ENCODE data around the gene CHRM5. TPM values are rescaled to one million over a fixed set of nuclear protein-coding genes. Genes with fewer than 3 reads are reported as not detected.
A peak's percentile ranks its signal among the peaks of the same experiment; 100 is the strongest.
"Not testable (repeated sequence)": the region's sequence is repeated elsewhere in the genome, so short reads cannot be mapped to it uniquely, and the experiment has no call there.

CHRM5 gene
- total RNA-seq, 1 donor from 2014 or later: 0.17 TPM

- no peak for DNase-seq
These were observed 75.1 kb downstream of the CHRM5 start for GRCh38 chr15:34043391-34043790.

GRCh38 chr15:34043813-34044212, 75.5 kb downstream of the CHRM5 start:
- DNase-seq: no peak

- no peak for DNase-seq
These were observed 78.3 kb downstream of the CHRM5 start for GRCh38 chr15:34046471-34047145.

DNA sequence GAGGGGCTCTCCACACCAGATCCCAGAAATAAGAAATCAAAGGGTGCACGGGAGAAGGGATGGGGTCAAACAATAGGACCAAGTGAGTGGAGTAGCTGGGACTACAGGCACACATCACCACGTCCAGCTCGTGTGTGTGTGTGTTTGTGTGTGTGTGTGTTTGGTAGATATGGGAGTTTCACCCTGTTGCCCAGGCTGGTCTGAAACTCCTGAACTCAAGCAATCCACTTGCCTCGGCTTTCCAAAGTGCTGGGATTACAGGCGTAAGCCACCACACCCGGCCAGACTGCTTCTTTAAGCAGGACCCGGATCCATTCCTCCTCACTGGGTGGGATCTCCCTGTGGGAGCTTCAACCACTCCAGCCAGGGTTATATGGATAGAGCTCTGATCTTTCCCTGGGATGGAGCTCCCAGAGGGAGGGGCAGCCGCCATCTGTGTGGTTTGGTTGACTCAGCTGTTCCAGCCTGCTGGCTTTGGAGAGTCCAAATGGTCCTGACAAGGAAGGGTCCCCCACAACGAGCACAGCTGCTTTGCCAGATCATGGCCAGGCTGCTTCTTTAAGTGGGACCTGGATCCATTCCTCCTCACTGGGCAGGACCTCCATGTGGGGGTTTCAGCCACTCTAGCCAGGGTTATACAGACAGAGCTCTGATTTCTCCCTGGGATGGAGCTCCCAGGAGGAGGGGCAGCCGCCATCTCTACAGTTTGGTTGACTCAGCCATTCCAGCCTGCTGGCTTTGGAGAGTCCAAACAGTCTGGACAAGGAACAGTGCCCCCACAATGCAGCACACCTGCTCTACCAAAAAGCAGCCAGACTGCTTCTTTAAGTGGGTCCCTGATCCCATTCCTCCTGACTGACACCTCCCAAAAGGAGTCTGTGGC, 79.8 kb downstream of the CHRM5 start:
- DNase-seq: no peak

DNA sequence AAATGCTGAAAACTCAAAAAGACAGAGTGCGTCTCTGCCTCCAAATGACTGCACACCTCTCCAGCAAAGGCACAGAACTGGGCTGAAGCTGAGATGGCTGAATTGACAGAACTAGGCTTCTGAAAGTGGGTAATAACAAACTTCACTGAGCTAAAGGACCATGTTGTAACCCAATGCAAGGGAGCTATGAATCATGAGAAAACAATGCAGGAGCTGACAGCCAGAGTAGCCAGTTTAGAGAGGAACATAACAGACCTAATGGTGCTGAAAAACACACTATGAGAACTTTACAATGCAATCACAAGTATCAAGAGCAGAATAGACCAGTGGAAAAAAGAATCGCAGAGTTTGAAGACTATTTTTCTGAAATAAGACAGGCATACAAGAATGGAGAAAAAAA, 80.8 kb downstream of the CHRM5 start:
- DNase-seq: no peak

DNA sequence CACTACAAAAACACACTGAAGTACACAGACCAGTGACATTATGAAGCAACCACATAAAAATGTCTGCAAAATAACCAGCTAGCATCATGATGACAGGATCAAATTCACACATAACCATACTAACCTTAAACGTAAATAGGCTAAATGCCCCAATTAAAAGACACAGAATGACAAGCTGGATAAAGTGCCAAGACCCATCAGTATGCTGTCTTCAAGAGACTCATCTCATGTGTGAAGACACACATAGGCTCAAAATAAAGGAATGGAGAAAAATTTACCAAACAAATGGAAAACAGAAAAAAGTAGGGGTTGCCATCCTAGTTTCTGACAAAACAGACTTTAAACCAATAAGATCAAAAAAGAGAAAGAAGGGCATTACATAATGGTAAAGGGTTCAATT, 82.1 kb downstream of the CHRM5 start:
- DNase-seq: not testable (repeated sequence)

- DNase-seq: no peak
These were observed 85.9 kb downstream of the CHRM5 start for GRCh38 chr15:34054081-34054707.

GRCh38 chr15:34055868-34056595, 87.7 kb downstream of the CHRM5 start:
- DNase-seq: peak; percentile 77

- no peak for DNase-seq
These were observed 88.6 kb downstream of the CHRM5 start for GRCh38 chr15:34056911-34057310.

DNA sequence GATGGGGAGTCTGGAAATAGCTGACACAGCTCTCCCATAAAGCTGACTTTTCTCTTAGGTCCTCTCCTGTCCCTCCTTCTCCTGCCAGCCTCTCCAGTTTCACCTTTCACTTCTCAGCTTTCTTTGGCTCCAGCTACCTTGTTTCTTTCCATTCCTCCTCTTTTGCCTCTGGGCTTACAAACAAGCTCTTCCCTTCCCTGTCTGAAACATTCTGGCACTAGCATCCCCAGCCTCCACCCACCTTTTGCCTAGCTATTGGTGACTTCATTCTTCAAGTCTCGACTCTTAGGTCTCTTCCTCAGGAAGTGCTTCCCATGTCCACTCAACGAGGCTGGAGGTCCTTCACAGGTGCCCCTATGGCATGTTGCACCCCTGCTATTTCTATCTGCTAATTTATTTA, 91.2 kb downstream of the CHRM5 start:
- no peak for DNase-seq

DNA sequence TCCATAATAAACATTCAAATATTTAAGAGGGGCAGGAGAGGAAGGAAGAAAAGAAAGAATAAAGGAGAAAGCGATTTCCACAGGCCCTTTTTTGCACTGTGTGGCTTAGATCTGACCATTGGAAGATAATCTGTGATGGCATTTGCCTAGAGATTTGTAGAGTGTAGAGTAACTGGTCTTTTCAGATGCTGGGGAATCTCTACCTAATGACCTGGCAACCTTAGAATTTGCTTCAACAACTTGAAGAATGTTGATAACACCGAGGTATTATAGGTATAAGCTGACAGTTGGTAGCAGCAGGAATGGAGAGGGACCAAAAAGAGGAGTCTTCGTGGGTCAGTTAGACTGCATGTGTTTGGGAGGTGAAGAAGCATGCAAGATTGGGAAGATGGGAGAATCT, 91.6 kb downstream of the CHRM5 start:
- DNase-seq: no peak

DNA sequence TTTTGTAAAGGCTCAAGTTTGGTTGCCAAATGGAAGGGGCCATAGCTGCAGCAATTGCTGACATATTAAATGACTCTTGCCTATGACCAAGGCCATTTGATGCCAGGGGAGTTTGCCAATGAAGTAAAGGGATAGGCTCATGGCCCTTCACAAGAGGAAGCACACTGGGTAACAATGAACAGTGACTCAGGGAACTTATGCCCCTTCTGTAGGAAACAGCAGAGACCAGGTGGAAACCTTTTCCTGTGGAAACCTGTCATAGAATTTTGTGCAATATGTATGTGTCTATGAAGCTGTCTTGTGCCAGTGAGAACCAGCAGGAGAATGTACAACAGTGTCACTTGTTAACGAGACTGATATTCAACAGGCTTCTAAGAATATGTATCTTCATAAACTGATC, 96.1 kb downstream of the CHRM5 start:
- DNase-seq: peak; percentile 44

DNA sequence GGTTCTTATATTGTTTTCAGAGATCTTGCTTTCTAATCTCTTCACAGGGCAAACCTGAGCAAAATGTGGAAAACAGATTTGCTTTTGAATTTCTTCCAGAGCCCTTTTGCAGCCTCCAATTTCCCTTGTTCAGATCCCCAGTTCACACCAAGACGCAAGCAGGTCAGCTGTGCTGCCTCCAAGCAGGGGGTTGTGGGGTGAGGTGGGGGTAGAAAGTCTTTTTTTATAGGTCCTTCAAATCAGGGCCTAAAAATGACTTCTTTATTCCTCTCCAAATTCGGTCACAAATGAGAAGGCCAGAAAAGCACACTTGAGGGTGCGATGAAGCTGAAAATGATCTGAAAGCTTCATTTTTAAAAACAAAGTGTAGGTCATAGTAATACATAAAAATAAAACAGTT, 97.0 kb downstream of the CHRM5 start:
- no peak for DNase-seq

- no peak for DNase-seq
These were observed 97.6 kb downstream of the CHRM5 start for GRCh38 chr15:34065941-34066340.

GRCh38 chr15:34070003-34070402, 101.7 kb downstream of the CHRM5 start:
- no peak for DNase-seq

- no peak for DNase-seq
These were observed 108.5 kb downstream of the CHRM5 start for GRCh38 chr15:34076785-34077184.

DNA sequence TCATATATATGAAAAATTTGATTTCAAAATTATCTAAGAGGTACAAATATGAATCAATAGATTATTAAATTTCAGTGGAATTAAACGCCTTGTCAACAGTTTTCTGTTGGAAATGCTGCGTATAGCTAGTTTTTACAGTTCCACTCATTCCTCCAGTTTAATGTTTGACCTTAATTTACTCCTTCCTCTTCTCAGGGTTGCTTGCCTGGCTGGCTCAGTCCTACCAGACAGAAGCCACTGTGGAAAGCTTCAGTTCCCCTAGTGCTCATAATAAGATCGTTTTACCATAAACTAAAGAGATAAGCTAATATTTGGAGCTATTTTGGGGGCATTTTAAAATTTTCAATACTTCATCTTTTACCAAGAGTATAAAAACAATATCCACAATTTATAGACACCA, 110.6 kb downstream of the CHRM5 start:
- no peak for DNase-seq

- DNase-seq: no peak
These were observed 111.6 kb downstream of the CHRM5 start for GRCh38 chr15:34079904-34080303.

DNA sequence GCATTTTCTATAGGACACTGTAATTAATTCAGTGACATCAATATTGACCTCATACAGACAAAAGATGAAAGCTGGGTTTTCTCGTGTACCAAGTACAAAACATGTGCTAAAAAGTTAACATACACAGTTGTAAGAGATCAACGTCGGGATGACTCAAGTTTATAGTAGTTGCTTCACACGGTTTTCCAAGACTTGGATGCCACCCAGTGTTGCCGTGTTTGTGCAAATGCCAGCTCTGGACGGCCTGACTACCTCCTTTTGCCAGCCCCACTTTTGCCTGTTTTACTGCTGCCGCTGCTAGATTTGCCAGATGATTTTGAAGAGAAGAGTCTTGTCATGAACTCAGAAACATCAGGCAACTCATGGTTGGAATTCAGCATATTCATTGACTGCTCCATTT, 115.8 kb downstream of the CHRM5 start:
- no peak for DNase-seq

- DNase-seq: no peak
These were observed 117.4 kb downstream of the CHRM5 start for GRCh38 chr15:34085746-34086145.

DNA sequence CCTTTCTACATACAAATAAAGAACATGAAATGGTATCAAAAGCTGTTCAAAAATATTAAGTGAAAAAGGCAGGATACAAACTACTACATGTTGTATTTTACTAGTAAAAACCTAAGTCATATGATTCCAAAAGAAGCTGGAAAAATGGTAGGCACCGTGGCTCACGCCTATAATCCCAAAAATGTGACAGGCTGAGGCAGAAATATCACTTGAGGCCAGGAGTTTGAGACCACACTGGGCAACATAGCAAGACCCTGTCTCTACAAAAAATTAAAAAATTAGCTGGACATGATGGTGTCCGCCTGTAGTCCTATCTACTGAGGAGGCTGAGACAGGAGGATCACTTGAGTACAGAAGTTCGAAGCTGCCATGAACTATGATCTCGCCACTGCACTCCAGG, 131.6 kb downstream of the CHRM5 start:
- DNase-seq: no peak

- DNase-seq: peak; percentile 100
These were observed 133.3 kb downstream of the CHRM5 start, which contains the start of the genes EMC7 and PGBD4 for GRCh38 chr15:34101366-34102174. Gene EMC7 (minus strand): TSS chr15:34101862. CDS start chr15:34101839, 23 bp downstream. Gene PGBD4 (plus strand): TSS chr15:34102083. CDS start chr15:34102532, 449 bp downstream.
